Measurements from ENCODE around the gene EPHA10.
"Not testable (repeated sequence)": the region's sequence is repeated elsewhere in the genome, so short reads cannot be mapped to it uniquely, and the experiment has no call there.

The EPHA10 gene

GRCh38 chr1:37764888-37765441 is at the start of gene EPHA10:
TSS of gene EPHA10 (minus strand) at chr1:37765120. CDS start at chr1:37765066, 54 bp downstream.
- peak; percentile 61 for DNase-seq

GRCh38 chr1:37814252-37814651 is 49.3 kb upstream of the EPHA10 start:
- no peak for DNase-seq

GRCh38 chr1:37813529-37814145 is 48.7 kb upstream of the EPHA10 start:
- no peak for DNase-seq

- no peak for DNase-seq
Observed at GRCh38 chr1:37811027-37811655, 46.2 kb upstream of the EPHA10 start.

- DNase-seq, result no peak
Observed at GRCh38 chr1:37809942-37810341, 45.0 kb upstream of the EPHA10 start.

GRCh38 chr1:37808369-37809319 is 43.7 kb upstream of the EPHA10 start:
- peak; percentile 56 for DNase-seq

GRCh38 chr1:37807555-37808368 is 42.8 kb upstream of the EPHA10 start, which contains the start of the genes C1orf122 and YRDC:
TSS of gene C1orf122 (plus strand) at chr1:37807790. CDS start at chr1:37808405, 615 bp downstream.
TSS of gene YRDC (minus strand) at chr1:37808208. CDS start at chr1:37808180, 28 bp downstream.
- DNase-seq, result peak; percentile 72

- DNase-seq, result no peak
Observed at GRCh38 chr1:37807220-37807554, 42.3 kb upstream of the EPHA10 start.

GRCh38 chr1:37802439-37802838 is 37.5 kb upstream of the EPHA10 start:
- no peak for DNase-seq

- no peak for DNase-seq
Observed at GRCh38 chr1:37797750-37798345, 32.9 kb upstream of the EPHA10 start.

- DNase-seq, result peak; percentile 57
Observed at GRCh38 chr1:37795340-37796125, 30.6 kb upstream of the EPHA10 start.

GRCh38 chr1:37794372-37795339 is 29.7 kb upstream of the EPHA10 start:
- peak; percentile 21 for DNase-seq

- DNase-seq, result peak; percentile 66
Observed at GRCh38 chr1:37793773-37794371, 29.0 kb upstream of the EPHA10 start, which contains the start of gene MANEAL. TSS of gene MANEAL (plus strand) at chr1:37793847. CDS start at chr1:37794183, 336 bp downstream.

- no peak for DNase-seq
Observed at GRCh38 chr1:37792943-37793686, 28.2 kb upstream of the EPHA10 start.

GRCh38 chr1:37782491-37782890 is 17.6 kb upstream of the EPHA10 start:
- DNase-seq, result no peak

GRCh38 chr1:37778654-37779053 is 13.7 kb upstream of the EPHA10 start:
- no peak for DNase-seq

GRCh38 chr1:37776946-37777516 is 12.1 kb upstream of the EPHA10 start:
- no peak for DNase-seq

GRCh38 chr1:37771440-37771839 is 6.5 kb upstream of the EPHA10 start:
- DNase-seq, result not testable (repeated sequence)
